ENCODE data around the gene RIPPLY1. TPM values are rescaled to one million over a fixed set of nuclear protein-coding genes. Genes with fewer than 3 reads are reported as not detected.

RIPPLY1 gene
- total RNA-seq, 1 experiment from 2014 or later: 0.27 TPM

- Histone ChIP-seq H3K4me2 (ENCODE audit: low read length) (no peak overlapping the region), H3K36me3 (ENCODE audit: control insufficient read depth in 1 of 2, insufficient read depth in 2 of 2, low read length in 2 of 2) (no peaks in the 10 kb centered on the region), H4K20me1 (ENCODE audit: insufficient read depth) (no peaks in the 10 kb centered on the region), H3K4me1 (ENCODE audit: control insufficient read depth in 1 of 2, insufficient read depth in 2 of 2, low read length in 2 of 2) (peaks cover 15 to 37% of the 10 kb centered on the region in 2 experiments), H3K4me3 (replicated peaks in 1 of 2; ENCODE audit: low read depth in 1 of 2, low read length in 2 of 2) (no peak overlapping the region), H3K9ac (ENCODE audit: low read length) (no peak overlapping the region), H3K9me2 (ENCODE audit: insufficient read depth) (no peaks in the 10 kb centered on the region), H3K9me3 (ENCODE audit: control insufficient read depth in 1 of 2, insufficient read depth in 1 of 2, low read depth in 1 of 2, low read length in 2 of 2) (no peaks in the 10 kb centered on the region), H3K79me2 (ENCODE audit: insufficient read depth, low read length) (no peaks in the 10 kb centered on the region), H3K27ac (ENCODE audit: low read depth, low read length) (no peak overlapping the region), H2AFZ (ENCODE audit: low read depth, low read length, poor library complexity, severe bottlenecking) (no peak overlapping the region), H3K27me3 (ENCODE audit: insufficient read depth, low read length) (no peaks in the 10 kb centered on the region)
- CTCF ChIA-PET: interaction anchor here (1.1 to 2.1 kb wide), 2 partner anchors 51 to 60 kb away, joined by 3 to 21 read pairs; no protein-coding TSS in a partner anchor
- RAD21 ChIA-PET (ENCODE audit: low non-redundant PET in 1 of 2, low total read pairs in 2 of 2, uncharacterized antibody in 2 of 2, unreplicated experiment in 2 of 2): no interaction called here
- no TSS peak for BruUV-seq (replicated peaks)
- TF ChIP-seq, protein P1, sequence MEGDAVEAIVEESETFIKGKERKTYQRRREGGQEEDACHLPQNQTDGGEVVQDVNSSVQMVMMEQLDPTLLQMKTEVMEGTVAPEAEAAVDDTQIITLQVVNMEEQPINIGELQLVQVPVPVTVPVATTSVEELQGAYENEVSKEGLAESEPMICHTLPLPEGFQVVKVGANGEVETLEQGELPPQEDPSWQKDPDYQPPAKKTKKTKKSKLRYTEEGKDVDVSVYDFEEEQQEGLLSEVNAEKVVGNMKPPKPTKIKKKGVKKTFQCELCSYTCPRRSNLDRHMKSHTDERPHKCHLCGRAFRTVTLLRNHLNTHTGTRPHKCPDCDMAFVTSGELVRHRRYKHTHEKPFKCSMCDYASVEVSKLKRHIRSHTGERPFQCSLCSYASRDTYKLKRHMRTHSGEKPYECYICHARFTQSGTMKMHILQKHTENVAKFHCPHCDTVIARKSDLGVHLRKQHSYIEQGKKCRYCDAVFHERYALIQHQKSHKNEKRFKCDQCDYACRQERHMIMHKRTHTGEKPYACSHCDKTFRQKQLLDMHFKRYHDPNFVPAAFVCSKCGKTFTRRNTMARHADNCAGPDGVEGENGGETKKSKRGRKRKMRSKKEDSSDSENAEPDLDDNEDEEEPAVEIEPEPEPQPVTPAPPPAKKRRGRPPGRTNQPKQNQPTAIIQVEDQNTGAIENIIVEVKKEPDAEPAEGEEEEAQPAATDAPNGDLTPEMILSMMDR (IDR thresholded peaks at IDR 0.05 in 2 of 3, conservative IDR thresholded peaks at IDR 0.05 in 1 of 3; ENCODE audit: borderline replicate concordance in 1 of 3, insufficient read depth in 1 of 3, low read depth in 2 of 3, low read length in 2 of 3): no peak
- TF ChIP-seq CEBPB (IDR thresholded peaks at IDR 0.05; ENCODE audit: low read depth) (no peak), FOSL1 (IDR thresholded peaks at IDR 0.05; ENCODE audit: low read depth) (no peak), JUND (IDR thresholded peaks at IDR 0.05) (no peak), ZFX (IDR thresholded peaks at IDR 0.05) (no peak), SIN3A (IDR thresholded peaks at IDR 0.05; ENCODE audit: low read depth) (no peak), CBX3 (IDR thresholded peaks at IDR 0.05; ENCODE audit: low read depth) (no peak), POLR2AphosphoS5 (IDR thresholded peaks at IDR 0.05; ENCODE audit: low read depth, low read length) (no peak), MAX (IDR thresholded peaks at IDR 0.05) (no peak), YY1 (IDR thresholded peaks at IDR 0.05; ENCODE audit: extremely low read depth, insufficient replicate concordance, low read depth, low read length) (no peak), ZNF274 (IDR thresholded peaks at IDR 0.05; ENCODE audit: low read depth, low read length) (no peak), RAD21 (IDR thresholded peaks at IDR 0.05; ENCODE audit: low read depth) (no peak), EZH2 (IDR thresholded peaks at IDR 0.05) (no peak), TCF7L2 (IDR thresholded peaks at IDR 0.05; ENCODE audit: borderline replicate concordance, extremely low read depth, insufficient read depth, insufficient read length) (no peak)
- TF ChIP-seq, protein P2, sequence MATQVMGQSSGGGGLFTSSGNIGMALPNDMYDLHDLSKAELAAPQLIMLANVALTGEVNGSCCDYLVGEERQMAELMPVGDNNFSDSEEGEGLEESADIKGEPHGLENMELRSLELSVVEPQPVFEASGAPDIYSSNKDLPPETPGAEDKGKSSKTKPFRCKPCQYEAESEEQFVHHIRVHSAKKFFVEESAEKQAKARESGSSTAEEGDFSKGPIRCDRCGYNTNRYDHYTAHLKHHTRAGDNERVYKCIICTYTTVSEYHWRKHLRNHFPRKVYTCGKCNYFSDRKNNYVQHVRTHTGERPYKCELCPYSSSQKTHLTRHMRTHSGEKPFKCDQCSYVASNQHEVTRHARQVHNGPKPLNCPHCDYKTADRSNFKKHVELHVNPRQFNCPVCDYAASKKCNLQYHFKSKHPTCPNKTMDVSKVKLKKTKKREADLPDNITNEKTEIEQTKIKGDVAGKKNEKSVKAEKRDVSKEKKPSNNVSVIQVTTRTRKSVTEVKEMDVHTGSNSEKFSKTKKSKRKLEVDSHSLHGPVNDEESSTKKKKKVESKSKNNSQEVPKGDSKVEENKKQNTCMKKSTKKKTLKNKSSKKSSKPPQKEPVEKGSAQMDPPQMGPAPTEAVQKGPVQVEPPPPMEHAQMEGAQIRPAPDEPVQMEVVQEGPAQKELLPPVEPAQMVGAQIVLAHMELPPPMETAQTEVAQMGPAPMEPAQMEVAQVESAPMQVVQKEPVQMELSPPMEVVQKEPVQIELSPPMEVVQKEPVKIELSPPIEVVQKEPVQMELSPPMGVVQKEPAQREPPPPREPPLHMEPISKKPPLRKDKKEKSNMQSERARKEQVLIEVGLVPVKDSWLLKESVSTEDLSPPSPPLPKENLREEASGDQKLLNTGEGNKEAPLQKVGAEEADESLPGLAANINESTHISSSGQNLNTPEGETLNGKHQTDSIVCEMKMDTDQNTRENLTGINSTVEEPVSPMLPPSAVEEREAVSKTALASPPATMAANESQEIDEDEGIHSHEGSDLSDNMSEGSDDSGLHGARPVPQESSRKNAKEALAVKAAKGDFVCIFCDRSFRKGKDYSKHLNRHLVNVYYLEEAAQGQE (IDR thresholded peaks at IDR 0.05; ENCODE audit: low read depth): no peak
- TF ChIP-seq, protein P3, sequence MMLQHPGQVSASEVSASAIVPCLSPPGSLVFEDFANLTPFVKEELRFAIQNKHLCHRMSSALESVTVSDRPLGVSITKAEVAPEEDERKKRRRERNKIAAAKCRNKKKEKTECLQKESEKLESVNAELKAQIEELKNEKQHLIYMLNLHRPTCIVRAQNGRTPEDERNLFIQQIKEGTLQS (IDR thresholded peaks at IDR 0.05): no peak
- intact Hi-C loops (cut with micrococcal nuclease): loop anchor here (10.0 kb wide), 5 partner anchors 125 to 1175 kb away; no protein-coding TSS in a partner anchor
- POLR2A ChIA-PET: no interaction called here
- DNase-seq (ENCODE audit: low read depth, low spot score) (no peak), ATAC-seq (no peak)
Measured at GRCh38 chrX:106899841-106900240, 3.3 kb downstream of the RIPPLY1 start.

Measured in HCT116 (cell line).